Caco-2 (cell line): Measurements from ENCODE around the gene HGS. TPM values are rescaled to one million over a fixed set of nuclear protein-coding genes. Genes with fewer than 3 reads are reported as not detected.
A peak's percentile ranks its signal among the peaks of the same experiment; 100 is the strongest.

ENCODE experiments used
- BruUV-seq: library from RNA; stranded (reverse); fragments of 400-500 nt; replicated peaks from 2 replicates; lab custom pipeline; 2021; lab: Mats Ljungman, UMichigan
- CTCF ChIA-PET: fragments of 300-600 bp; sonication (Branson Sonifier 250); formaldehyde crosslinking; loops from one replicate; lab custom pipeline; 2022; ENCODE audit warnings: antibody characterized with exemption; lab: Charles Lee
- POLR2A ChIA-PET: fragments of 300-600 bp; sonication (Branson Sonifier 250); formaldehyde crosslinking; loops from one replicate; lab custom pipeline; 2022; ENCODE audit warnings: antibody characterized with exemption; lab: Charles Lee
- DNase-seq, 2 experiments: peaks; one replicate each; pipeline versions ENCODE4 v3.0.0 to v3.0.0-alpha.2; 2020 to 2022
- H3K27me3 ChIP-seq: replicated peaks from 2 replicates; pipeline ENCODE4 v1.6.0; 2011; ENCODE audit warnings: low read length; ENCODE audit not compliant: control insufficient read depth, insufficient read depth
- H3K36me3 ChIP-seq: 2 replicates; pipeline ENCODE4 v1.5.1; 2011; ENCODE audit warnings: low read length; ENCODE audit not compliant: control insufficient read depth, insufficient read depth
- H3K4me1 ChIP-seq: fragments of 250-450 bp; sonication (Bioruptor Pico); 2 replicates; pipeline ENCODE4 v1.5.1; 2020; ENCODE audit warnings: mild to moderate bottlenecking
- H3K4me3 ChIP-seq: 2 replicates; pipeline ENCODE4 v1.5.1; 2011; ENCODE audit warnings: low read depth, mild to moderate bottlenecking, control low read depth, low read length
- H3K9me3 ChIP-seq: fragments of 250-450 bp; sonication (Bioruptor Pico); 2 replicates; pipeline ENCODE4 v1.5.1; 2020; ENCODE audit warnings: mild to moderate bottlenecking, moderate library complexity
- H3K27ac Mint-ChIP-seq: one replicate; pipeline ENCODE4 v1.8.0; 2022; ENCODE audit warnings: mixed read lengths; ENCODE audit not compliant: unreplicated experiment
- H3K27me3 Mint-ChIP-seq: one replicate; pipeline ENCODE4 v1.8.0; 2022; ENCODE audit warnings: mixed read lengths; ENCODE audit not compliant: insufficient read depth, unreplicated experiment
- H3K36me3 Mint-ChIP-seq: one replicate; pipeline ENCODE4 v1.8.0; 2022; ENCODE audit warnings: mild to moderate bottlenecking, mixed read lengths; ENCODE audit not compliant: insufficient read depth, unreplicated experiment
- H3K4me1 Mint-ChIP-seq: one replicate; pipeline ENCODE4 v1.8.0; 2022; ENCODE audit warnings: low read depth, mixed read lengths; ENCODE audit not compliant: unreplicated experiment
- H3K4me3 Mint-ChIP-seq: one replicate; pipeline ENCODE4 v1.8.0; 2022; ENCODE audit warnings: mild to moderate bottlenecking, moderate library complexity, mixed read lengths; ENCODE audit not compliant: unreplicated experiment
- H3K9me3 Mint-ChIP-seq: one replicate; pipeline ENCODE4 v1.8.0; 2022; ENCODE audit warnings: mixed read lengths; ENCODE audit not compliant: unreplicated experiment
- CTCF ChIP-seq, 2 experiments: fragments of 200-600 bp in 1 of 2; IDR thresholded peaks; 1 replicate in 1 of 2; 2 replicates in 1 of 2; pipeline versions ENCODE4 v1.5.1 to v1.8.0; 2011 to 2022; ENCODE audit warnings: antibody characterized with exemption in 1 of 2, control low read depth in 1 of 2, inconsistent platforms in 1 of 2, low read depth in 1 of 2, low read length in 1 of 2, mild to moderate bottlenecking in 1 of 2, moderate library complexity in 1 of 2; ENCODE audit not compliant: insufficient read depth in 1 of 2, severe bottlenecking in 1 of 2, unreplicated experiment in 1 of 2
- intact Hi-C: fragments of 100-400 bp; cut with micrococcal nuclease; formaldehyde crosslinking; loops from one replicate; pipeline ENCODE4 v1.10.0; 2022; ENCODE audit not compliant: unreplicated experiment
- total RNA-seq: library from RNA; stranded (reverse); gene quantifications from 2 replicates; pipeline ENCODE4 v1.2.3, GENCODE V29; 2022

Gene HGS
- total RNA-seq, 1 experiment from 2014 or later, result 176 TPM

GRCh38 chr17:81733507-81734404 is 49.9 kb downstream of the HGS start:
- Mint-ChIP-seq H3K27me3 (no peaks in the 10 kb centered on the region), H3K4me1 (no peaks in the 10 kb centered on the region), H3K36me3 (no peaks in the 10 kb centered on the region), H3K9me3 (no peaks in the 10 kb centered on the region), H3K4me3 (no peak overlapping the region), H3K27ac (no peak overlapping the region)
- TF ChIP-seq CTCF (IDR thresholded peaks at IDR 0.05; ENCODE audit: insufficient read depth in 1 of 2, low read depth in 1 of 2, low read length in 1 of 2, severe bottlenecking in 1 of 2, unreplicated experiment in 1 of 2), result peak; percentile 95 to 97
- Histone ChIP-seq H3K36me3 (no peaks in the 10 kb centered on the region), H3K4me3 (no peak overlapping the region), H3K4me1 (peaks cover 11% of the 10 kb centered on the region; the same call in 1 of the 2 replicates), H3K27me3 (no peaks in the 10 kb centered on the region), H3K9me3 (no peaks in the 10 kb centered on the region)
- BruUV-seq, result no TSS peak
- CTCF ChIA-PET, result interaction anchor here (2.2 kb wide), 1 partner anchor 73 kb away, joined by 7 read pairs; no protein-coding TSS in a partner anchor
- peak; percentile 83 to 92 for DNase-seq
- intact Hi-C loops, result no loop called here
- POLR2A ChIA-PET, result no interaction called here

- Mint-ChIP-seq H3K27me3 (no peaks in the 10 kb centered on the region), H3K9me3 (no peaks in the 10 kb centered on the region), H3K4me1 (no peaks in the 10 kb centered on the region), H3K4me3 (no peak overlapping the region), H3K27ac (no peak overlapping the region), H3K36me3 (no peaks in the 10 kb centered on the region)
- DNase-seq, result no peak
- Histone ChIP-seq H3K27me3 (no peaks in the 10 kb centered on the region), H3K4me3 (no peak overlapping the region), H3K9me3 (no peaks in the 10 kb centered on the region), H3K36me3 (no peaks in the 10 kb centered on the region), H3K4me1 (peaks cover 11% of the 10 kb centered on the region; the same call in 1 of the 2 replicates)
- ChIA-PET CTCF (interaction anchor here (0.6 to 2.2 kb wide), 7 partner anchors 70 to 138 kb away, joined by 3 to 9 read pairs (median 5); partner anchors contain the start of gene MCRIP1), POLR2A (interaction anchor here (0.6 kb wide), 1 partner anchor 126 kb away, joined by 3 read pairs; no protein-coding TSS in a partner anchor)
- intact Hi-C loops, result no loop called here
- no TSS peak for BruUV-seq
- TF ChIP-seq CTCF (IDR thresholded peaks at IDR 0.05; ENCODE audit: insufficient read depth in 1 of 2, low read depth in 1 of 2, low read length in 1 of 2, severe bottlenecking in 1 of 2, unreplicated experiment in 1 of 2), result no peak
Observed at GRCh38 chr17:81734405-81735263, 50.8 kb downstream of the HGS start.
